ENCODE measurements around the gene ZNF276.

GRCh38 chr16:89686520-89687091 is 34.7 kb upstream of the ZNF276 start, which contains the start of gene CDK10:
- TF ChIP-seq CTCF (IDR thresholded peaks at IDR 0.05), result no peak
- TF ChIP-seq EZH2 (IDR thresholded peaks at IDR 0.05; ENCODE audit: borderline replicate concordance, insufficient read depth, low read depth, low read length, poor library complexity, severe bottlenecking), result no peak

Measured in B cell (primary cell).